HCEC 1CT (cell line): ENCODE measurements around the gene PPM1H.
"Not testable (repeated sequence)": the region's sequence is repeated elsewhere in the genome, so short reads cannot be mapped to it uniquely, and the experiment has no call there.

ENCODE experiments used
- DNase-seq: peaks from one replicate; pipeline ENCODE4 v3.0.0-alpha.2; 2017

Gene PPM1H

GRCh38 chr12:62827855-62828254, 107.1 kb downstream of the PPM1H start:
- DNase-seq, result no peak

DNA sequence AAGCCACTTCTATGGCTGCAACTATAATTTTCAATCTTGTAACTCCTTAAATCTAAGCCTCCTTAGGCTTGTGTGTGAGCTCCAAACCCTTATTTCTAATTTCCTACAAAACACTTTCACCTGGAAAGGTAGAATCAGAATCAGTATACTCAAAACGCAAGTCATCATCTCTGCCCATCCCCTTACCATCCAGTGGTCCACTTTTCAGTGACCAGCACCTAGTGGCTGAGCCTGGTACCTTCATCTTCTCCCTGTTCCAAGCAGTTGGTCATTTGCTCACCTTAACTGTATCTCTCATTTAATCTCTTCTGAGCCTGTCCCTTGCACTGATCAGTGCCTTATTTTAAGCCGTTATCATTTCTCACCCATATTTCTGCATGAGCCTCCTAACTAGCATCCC, 107.9 kb downstream of the PPM1H start:
- no peak for DNase-seq

- DNase-seq, result peak; percentile 51
These were observed 117.2 kb downstream of the PPM1H start for GRCh38 chr12:62817556-62818271.

DNA sequence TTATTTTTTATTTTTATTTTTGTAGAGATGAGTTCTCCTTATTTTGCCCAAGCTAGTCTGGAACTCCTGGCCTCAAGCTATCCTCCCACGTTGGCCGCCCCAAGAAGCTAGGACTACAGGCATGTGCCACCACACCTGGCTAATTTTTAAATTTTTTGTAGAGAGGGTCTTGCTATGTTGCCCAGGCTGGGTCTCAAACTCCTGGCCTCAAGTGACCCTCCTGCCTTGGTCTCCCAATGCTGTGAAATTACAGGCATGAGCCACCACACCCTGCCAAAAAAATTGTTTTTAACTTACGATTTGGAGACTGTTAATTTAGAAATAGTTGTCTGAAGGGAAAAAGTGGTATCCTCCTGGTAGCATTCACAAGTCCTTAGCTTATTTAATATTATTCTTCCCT, 120.7 kb downstream of the PPM1H start:
- no peak for DNase-seq

DNA sequence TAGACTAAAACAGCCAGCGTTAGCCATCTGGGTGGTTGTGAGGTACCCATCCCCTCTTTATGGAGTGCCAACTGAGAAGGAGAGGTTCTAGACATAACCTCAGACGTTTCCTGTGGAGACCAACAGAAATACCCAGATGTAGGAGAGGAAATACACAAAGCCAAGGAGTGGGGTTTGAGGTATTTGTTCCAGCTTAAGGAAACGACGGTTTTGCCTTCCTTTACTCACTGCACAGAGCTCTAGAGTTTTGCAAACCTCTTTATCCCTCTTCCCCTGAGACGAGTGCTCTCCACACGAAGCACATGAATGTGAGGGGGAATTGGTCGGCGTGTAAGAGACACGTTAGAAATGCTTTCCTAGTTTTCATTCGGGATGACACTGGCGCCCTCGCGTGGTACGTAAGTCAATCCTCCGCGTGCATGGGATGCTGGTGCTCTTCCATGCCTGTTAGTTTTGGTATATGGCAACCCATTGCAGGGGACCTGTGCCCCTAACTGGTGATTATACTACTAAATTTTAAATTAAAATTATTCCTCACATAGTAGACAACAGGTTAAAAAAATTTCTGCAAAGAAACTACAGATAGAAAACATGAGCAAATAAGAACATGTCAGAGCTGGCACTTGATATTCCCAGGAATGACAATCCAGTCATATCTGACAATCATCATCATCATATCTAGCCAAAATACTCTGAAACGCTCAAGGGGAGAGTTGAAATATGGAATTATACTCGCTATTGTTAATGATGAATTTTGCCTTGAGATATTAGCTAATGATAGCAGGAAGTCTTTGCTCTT, 121.7 kb downstream of the PPM1H start:
- peak; percentile 63 for DNase-seq

DNA sequence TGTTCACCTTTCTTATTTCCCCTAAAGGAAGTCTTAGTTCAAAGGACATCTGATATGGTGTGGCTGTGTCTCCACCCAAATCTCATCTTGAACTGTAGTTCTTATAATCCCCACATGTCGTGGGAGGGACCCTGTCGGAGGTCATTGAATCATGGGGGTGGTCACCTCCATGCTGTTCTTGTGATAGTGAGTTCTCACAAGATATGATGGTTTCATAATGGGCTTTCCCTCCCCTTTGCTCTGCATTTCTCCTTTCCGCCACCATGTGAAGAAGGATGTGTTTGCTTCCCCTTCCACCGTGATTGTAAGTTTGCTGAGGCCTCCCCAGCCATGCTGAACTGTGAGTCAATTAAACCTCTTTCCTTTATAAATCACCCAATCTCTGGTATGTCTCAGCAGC, 123.5 kb downstream of the PPM1H start:
- DNase-seq, result not testable (repeated sequence)

DNA sequence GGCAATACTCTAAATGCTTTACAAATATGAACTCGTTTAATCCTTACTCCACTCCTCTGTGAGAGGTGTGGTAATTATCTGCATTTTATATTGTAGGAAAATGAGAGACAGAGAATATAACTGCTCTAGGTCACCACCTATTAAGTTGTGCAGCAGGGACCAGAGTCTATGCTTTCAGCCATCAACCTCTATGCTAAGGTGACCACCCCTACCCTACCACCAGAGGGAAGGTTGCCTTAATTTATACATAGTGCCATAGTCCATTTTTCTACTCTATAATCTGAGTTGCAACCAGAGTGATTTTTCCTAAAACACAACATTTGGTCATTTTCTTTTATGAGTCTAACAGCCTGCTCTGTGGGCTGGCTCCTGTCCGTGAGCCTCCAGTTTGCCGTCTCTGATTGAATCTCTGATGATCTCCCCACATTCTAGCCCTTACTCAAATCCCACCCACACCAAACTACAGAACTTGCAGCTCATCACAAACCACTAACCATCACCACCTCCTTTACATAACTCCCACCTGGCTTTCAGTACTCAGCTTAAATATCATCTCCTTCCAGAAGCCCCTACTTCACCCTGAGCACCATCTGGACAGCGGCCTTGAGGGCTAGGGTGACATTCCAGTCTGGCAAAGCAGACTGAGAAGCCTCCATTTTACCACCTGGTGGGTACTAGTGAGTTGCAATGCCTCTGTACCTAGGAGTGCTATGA, 126.6 kb downstream of the PPM1H start:
- DNase-seq, result no peak

DNA sequence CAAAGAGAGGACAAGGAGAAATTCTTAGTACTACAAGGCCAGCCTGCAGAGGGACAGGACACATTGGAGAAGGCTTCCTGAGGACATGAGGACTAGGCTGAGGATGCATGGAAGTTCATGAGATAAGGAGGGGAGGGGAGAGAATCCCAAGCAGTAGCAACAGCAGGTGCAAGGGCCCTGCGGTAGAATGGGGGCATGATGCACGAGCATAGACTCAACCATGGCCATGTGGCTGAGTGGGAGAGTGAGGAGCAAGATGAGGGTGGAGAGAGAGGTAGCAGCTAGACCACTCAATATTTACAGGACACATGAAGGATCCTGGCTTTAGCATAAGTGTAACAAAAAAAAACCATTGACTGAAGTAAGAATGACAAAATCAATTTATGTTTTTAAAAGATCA, 128.1 kb downstream of the PPM1H start:
- DNase-seq, result no peak

GRCh38 chr12:62806244-62806836, 128.6 kb downstream of the PPM1H start:
- DNase-seq, result no peak

- no peak for DNase-seq
These were observed 129.4 kb downstream of the PPM1H start for GRCh38 chr12:62805517-62805916.

- no peak for DNase-seq
These were observed 131.2 kb downstream of the PPM1H start for GRCh38 chr12:62803756-62804155.

GRCh38 chr12:62802984-62803383, 132.0 kb downstream of the PPM1H start:
- peak; percentile 12 for DNase-seq

DNA sequence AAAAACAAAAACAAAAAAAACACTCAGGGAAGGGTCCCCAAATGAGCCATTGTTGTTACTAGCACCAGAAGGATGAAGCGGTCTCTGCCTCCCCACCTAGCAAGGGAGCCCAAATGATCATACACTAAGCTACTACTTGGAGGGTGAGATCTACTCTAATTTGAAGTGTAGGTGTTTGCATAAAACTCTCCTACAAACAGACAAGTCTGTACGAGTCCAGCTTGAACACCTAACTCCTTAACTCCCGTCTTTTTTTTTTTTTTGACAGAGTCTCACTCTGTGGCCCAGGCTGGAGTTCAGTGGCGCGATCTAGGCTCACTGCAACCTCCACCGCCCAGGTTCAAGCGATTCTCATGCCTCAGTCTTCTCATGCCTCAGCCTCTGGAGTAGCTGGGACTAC, 132.6 kb downstream of the PPM1H start:
- no peak for DNase-seq

DNA sequence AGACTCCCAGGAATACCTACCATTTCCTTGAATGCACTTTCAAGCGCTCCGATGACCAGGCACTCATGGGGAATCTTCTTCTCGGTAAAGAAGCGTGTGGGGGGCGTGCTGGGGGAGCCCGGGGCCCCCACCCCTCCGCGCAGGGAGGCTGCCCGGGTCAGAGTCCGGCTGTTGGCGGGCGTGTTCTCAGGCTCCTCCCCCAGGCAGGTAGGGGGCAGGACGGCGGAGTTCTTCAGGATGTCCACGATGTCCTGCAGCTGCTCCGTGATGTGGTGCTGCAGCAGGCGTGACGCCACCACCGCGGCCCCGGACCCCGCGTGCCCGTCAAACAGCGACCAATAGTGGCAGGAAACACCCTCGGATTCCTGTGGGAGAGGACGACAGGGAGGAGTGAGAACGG, 133.2 kb downstream of the PPM1H start:
- no peak for DNase-seq

- no peak for DNase-seq
These were observed 134.1 kb downstream of the PPM1H start for GRCh38 chr12:62800707-62801400.

- DNase-seq, result no peak
These were observed 135.1 kb downstream of the PPM1H start for GRCh38 chr12:62799766-62800406.

DNA sequence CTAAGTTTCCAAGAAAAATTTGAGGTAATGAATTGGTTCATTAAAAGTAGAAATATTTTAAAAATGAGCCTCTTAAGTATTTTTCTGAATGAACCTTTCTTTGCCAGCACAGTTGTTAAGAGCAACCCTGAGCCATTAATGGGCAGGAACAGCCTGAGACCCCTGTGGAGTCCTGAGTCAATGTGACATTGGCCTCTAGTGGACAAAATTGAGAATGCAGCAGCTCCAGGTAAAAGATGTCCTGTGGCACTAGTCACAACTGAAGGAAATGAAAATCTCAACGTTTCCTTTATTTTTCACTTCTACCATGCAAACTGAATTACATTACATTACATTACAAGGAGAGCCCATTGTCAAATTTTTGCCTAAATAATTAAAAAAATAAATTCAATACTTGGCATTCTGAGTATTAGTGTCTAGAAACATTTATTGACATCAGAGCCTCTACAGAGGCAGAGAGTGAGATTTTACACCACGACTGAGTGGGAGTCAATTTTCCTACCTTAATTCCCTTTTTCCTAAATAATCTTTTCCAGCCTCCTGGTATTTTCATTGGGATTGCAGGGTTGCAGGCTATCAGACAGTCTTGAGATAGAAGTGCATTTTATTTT, 135.7 kb downstream of the PPM1H start:
- DNase-seq, result peak; percentile 51

GRCh38 chr12:62794218-62794583, 140.7 kb downstream of the PPM1H start:
- no peak for DNase-seq

GRCh38 chr12:62793256-62794217, 141.4 kb downstream of the PPM1H start:
- DNase-seq, result peak; percentile 77

- no peak for DNase-seq
These were observed 142.6 kb downstream of the PPM1H start for GRCh38 chr12:62792236-62792870.
